Activated CD8-positive, alpha-beta T cell treated with anti-CD3 and anti-CD28 coated beads, Interleukin-2, amount 10 ng/mL, durations not matched to agents 7 days and 5 days (primary cell): ENCODE results near the gene LBX1. TPM values are rescaled to one million over a fixed set of nuclear protein-coding genes. Genes with fewer than 3 reads are reported as not detected.

ENCODE experiments used
- ATAC-seq: fragments of 150-1000 bp; cut with Tn5 transposase; one replicate; pipeline ENCODE4 v1.10.0; 2021; ENCODE audit warnings: moderate library complexity
- CTCF ChIA-PET: fragments of 350-600 bp; sonication (Branson Sonifier 250); formaldehyde crosslinking; loops from one replicate; lab custom pipeline; 2021; ENCODE audit warnings: antibody characterized with exemption; lab: Charles Lee
- POLR2A ChIA-PET: fragments of 350-600 bp; sonication (Branson Sonifier 250); formaldehyde crosslinking; loops from one replicate; lab custom pipeline; 2021; ENCODE audit warnings: antibody characterized with exemption; lab: Charles Lee
- DNase-seq: peaks from one replicate; pipeline ENCODE4 v3.0.0-alpha.2; 2020
- H3K27ac Mint-ChIP-seq: one replicate; pipeline ENCODE4 v1.8.0; 2021; ENCODE audit warnings: mild to moderate bottlenecking, mixed read lengths
- H3K27me3 Mint-ChIP-seq: one replicate; pipeline ENCODE4 v1.8.0; 2021; ENCODE audit warnings: low read depth, mixed read lengths
- H3K36me3 Mint-ChIP-seq: one replicate; pipeline ENCODE4 v1.8.0; 2021; ENCODE audit warnings: low read depth, mixed read lengths
- H3K4me1 Mint-ChIP-seq: one replicate; pipeline ENCODE4 v1.8.0; 2021; ENCODE audit warnings: low read depth, mixed read lengths
- H3K4me3 Mint-ChIP-seq: one replicate; pipeline ENCODE4 v1.8.0; 2021; ENCODE audit warnings: mild to moderate bottlenecking, mixed read lengths
- H3K9me3 Mint-ChIP-seq: one replicate; pipeline ENCODE4 v1.8.0; 2022; ENCODE audit warnings: mixed read lengths; ENCODE audit not compliant: insufficient read depth
- total RNA-seq, 2 experiments: library from RNA; stranded (reverse); gene quantifications; one replicate each; pipeline ENCODE4 v1.2.3, GENCODE V29; 2021

Gene LBX1
- total RNA-seq, 2 experiments from 2014 or later = not detected

- ATAC-seq (no peak), DNase-seq (no peak)
- CTCF ChIA-PET = interaction anchor here (1.1 kb wide), 1 partner anchor 11 kb away, joined by 3 read pairs; no protein-coding TSS in a partner anchor
- H3K4me3 Mint-ChIP-seq = no peak overlapping the region
- no peak overlapping the region for H3K27ac Mint-ChIP-seq
- no peaks in the 10 kb centered on the region for H3K9me3 Mint-ChIP-seq
- no peaks in the 10 kb centered on the region for H3K36me3 Mint-ChIP-seq
- H3K27me3 Mint-ChIP-seq = peaks cover 24% of the 10 kb centered on the region
- POLR2A ChIA-PET = no interaction called here
- H3K4me1 Mint-ChIP-seq = no peaks in the 10 kb centered on the region
These were observed 32.4 kb upstream of the LBX1 start for GRCh38 chr10:101261702-101262101.

DNA sequence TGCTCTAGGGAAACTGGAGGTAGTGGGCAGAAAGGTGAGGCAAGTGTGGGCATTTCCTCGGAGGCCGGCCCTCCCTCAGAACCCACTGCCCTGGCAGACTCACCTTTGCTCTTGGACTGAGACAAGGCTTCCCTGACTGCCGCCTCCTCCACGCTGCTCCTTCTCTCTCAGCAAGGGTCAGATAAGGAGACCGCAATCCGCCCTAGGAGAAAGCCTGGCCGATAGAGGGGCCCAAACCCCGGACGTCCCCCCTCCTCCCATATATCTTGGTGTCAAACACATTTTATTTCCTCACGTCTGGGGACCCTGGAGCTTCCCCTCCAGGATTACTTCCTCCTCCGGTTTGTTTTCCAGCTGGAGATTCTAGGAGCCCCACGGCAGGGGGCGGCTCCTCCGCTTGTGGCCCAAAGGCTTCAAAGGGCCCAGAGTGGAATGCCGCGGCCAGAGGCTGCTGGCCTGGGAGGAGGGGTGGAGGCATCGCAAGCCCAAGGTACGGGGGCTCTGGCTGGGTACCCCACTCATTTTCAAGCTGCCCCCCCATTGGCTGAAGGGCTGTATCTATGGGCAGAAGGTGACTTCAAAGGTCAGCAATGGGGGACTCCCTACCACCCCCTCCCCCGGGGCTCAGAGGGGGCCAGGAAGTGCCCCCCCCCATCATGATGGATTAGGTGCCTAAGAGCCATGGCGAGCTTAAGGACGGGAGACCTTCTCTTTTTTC lies 31.7 kb upstream of the LBX1 start:
- H3K27me3 Mint-ChIP-seq = peaks cover 29% of the 10 kb centered on the region
- CTCF ChIA-PET = interaction anchor here (1.3 kb wide), 1 partner anchor 11 kb away, joined by 4 read pairs; no protein-coding TSS in a partner anchor
- ATAC-seq (no peak), DNase-seq (no peak)
- H3K36me3 Mint-ChIP-seq = no peaks in the 10 kb centered on the region
- no peak overlapping the region for H3K4me3 Mint-ChIP-seq
- POLR2A ChIA-PET = no interaction called here
- no peak overlapping the region for H3K27ac Mint-ChIP-seq
- H3K4me1 Mint-ChIP-seq = no peaks in the 10 kb centered on the region
- H3K9me3 Mint-ChIP-seq = no peaks in the 10 kb centered on the region

- H3K27me3 Mint-ChIP-seq = peaks cover 23% of the 10 kb centered on the region
- DNase-seq (no peak), ATAC-seq (no peak)
- no peaks in the 10 kb centered on the region for H3K4me1 Mint-ChIP-seq
- ChIA-PET CTCF (interaction anchor here (1.4 kb wide), 1 partner anchor 183 kb away, joined by 3 read pairs; no protein-coding TSS in a partner anchor), POLR2A (interaction anchor here (0.6 kb wide), 1 partner anchor 32 kb away, joined by 3 read pairs; no protein-coding TSS in a partner anchor)
- H3K9me3 Mint-ChIP-seq = no peaks in the 10 kb centered on the region
- H3K4me3 Mint-ChIP-seq = no peak overlapping the region
- H3K36me3 Mint-ChIP-seq = no peaks in the 10 kb centered on the region
- no peak overlapping the region for H3K27ac Mint-ChIP-seq
These were observed 29.1 kb upstream of the LBX1 start for GRCh38 chr10:101258179-101258885.

GRCh38 chr10:101257491-101257890 lies 28.2 kb upstream of the LBX1 start:
- ATAC-seq (no peak), DNase-seq (no peak)
- Mint-ChIP-seq H3K27me3 (peaks cover 20% of the 10 kb centered on the region), H3K36me3 (no peaks in the 10 kb centered on the region), H3K4me1 (no peaks in the 10 kb centered on the region), H3K9me3 (no peaks in the 10 kb centered on the region), H3K4me3 (no peak overlapping the region), H3K27ac (no peak overlapping the region)
- ChIA-PET CTCF (interaction anchor here (1.4 kb wide), 1 partner anchor 184 kb away, joined by 3 read pairs; no protein-coding TSS in a partner anchor), POLR2A (interaction anchor here (0.6 kb wide), 1 partner anchor 31 kb away, joined by 3 read pairs; no protein-coding TSS in a partner anchor)

DNA sequence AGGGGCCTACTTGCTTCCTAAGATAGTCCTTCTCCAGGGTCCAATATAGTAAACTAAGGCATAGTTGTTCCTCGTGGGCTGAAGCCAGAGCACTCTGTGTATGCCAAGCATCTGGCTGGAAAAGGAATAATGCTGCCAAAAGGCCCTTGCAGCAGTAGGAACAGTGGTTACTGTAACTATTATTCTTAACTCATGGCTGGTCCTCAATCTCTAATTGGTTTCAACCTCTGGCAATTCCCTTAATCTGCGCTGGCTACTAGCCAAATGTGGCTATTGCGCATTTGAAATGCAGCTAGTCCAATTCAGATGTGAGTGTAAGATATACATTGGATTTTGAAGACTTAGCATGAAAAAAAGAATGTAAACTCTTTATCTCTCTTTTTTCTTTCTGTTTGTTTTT lies 27.8 kb upstream of the LBX1 start:
- DNase-seq (no peak), ATAC-seq (no peak)
- H3K27ac Mint-ChIP-seq = no peak overlapping the region
- H3K27me3 Mint-ChIP-seq = peaks cover 20% of the 10 kb centered on the region
- H3K4me3 Mint-ChIP-seq = no peak overlapping the region
- POLR2A ChIA-PET = no interaction called here
- H3K4me1 Mint-ChIP-seq = no peaks in the 10 kb centered on the region
- H3K9me3 Mint-ChIP-seq = no peaks in the 10 kb centered on the region
- CTCF ChIA-PET = interaction anchor here (0.7 to 1.4 kb wide), 2 partner anchors 17 to 185 kb away, joined by 3 read pairs; no protein-coding TSS in a partner anchor
- H3K36me3 Mint-ChIP-seq = no peaks in the 10 kb centered on the region

DNA sequence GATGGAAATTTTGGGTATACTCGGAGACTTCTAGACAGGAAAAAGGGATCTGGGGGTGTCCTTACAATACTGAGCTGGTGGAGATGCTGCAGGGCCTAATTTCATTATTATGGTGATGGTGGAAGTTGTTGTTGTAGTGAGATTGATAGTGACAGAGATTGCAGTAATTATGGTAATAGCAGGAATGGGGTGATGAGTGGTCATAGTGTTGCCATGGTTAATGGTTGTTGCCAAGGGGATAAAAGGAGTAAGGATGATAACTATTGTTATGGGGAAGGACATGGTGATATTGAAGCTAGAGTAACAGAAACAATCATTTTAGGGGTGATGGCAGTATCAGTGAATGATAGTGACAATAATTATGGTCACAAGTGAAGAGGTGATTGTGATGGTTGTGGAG lies 27.1 kb upstream of the LBX1 start:
- Mint-ChIP-seq H3K27ac (no peak overlapping the region), H3K4me3 (no peak overlapping the region), H3K4me1 (no peaks in the 10 kb centered on the region), H3K36me3 (no peaks in the 10 kb centered on the region), H3K9me3 (no peaks in the 10 kb centered on the region), H3K27me3 (peaks cover 20% of the 10 kb centered on the region)
- ChIA-PET POLR2A (interaction anchor here (0.6 kb wide), 1 partner anchor 14 kb away, joined by 3 read pairs; no protein-coding TSS in a partner anchor), CTCF (interaction anchor here (0.7 kb wide), 1 partner anchor 16 kb away, joined by 3 read pairs; no protein-coding TSS in a partner anchor)
- DNase-seq (no peak), ATAC-seq (no peak)

DNA sequence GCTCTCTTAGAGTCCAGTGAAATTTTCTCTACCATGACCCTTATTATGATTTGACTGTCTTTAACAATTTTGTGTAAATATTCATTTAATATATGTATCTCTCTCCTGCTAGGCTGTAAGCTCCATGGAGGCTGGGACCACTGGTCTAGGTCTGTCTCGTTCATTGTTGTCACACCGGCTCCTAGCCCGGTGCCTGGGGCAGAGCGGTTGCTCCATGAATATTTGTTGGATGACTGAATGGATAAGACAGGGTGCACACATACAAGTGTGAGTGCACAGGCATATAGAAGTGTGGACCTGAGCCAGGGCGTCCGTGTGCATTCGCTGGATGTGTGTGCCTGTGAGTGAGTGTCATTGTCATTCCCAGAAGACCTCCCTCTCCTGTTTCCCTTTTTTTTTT lies 20.9 kb upstream of the LBX1 start:
- DNase-seq = no peak
- Mint-ChIP-seq H3K4me3 (no peak overlapping the region), H3K36me3 (no peaks in the 10 kb centered on the region), H3K27me3 (peaks cover 37% of the 10 kb centered on the region), H3K27ac (no peak overlapping the region), H3K9me3 (no peaks in the 10 kb centered on the region), H3K4me1 (no peaks in the 10 kb centered on the region)
- ChIA-PET POLR2A (no interaction called here), CTCF (no interaction called here)
- ATAC-seq = no peak

- Mint-ChIP-seq H3K27ac (no peak overlapping the region), H3K27me3 (peaks cover 42% of the 10 kb centered on the region), H3K36me3 (no peaks in the 10 kb centered on the region), H3K9me3 (no peaks in the 10 kb centered on the region), H3K4me1 (no peaks in the 10 kb centered on the region), H3K4me3 (no peak overlapping the region)
- ATAC-seq = no peak
- POLR2A ChIA-PET = no interaction called here
- CTCF ChIA-PET = no interaction called here
- DNase-seq = no peak
These were observed 19.9 kb upstream of the LBX1 start for GRCh38 chr10:101249171-101249581.

- no peak for DNase-seq
- peaks cover 45% of the 10 kb centered on the region for H3K27me3 Mint-ChIP-seq
- H3K9me3 Mint-ChIP-seq = no peaks in the 10 kb centered on the region
- no peak for ATAC-seq
- H3K27ac Mint-ChIP-seq = no peak overlapping the region
- H3K4me3 Mint-ChIP-seq = no peak overlapping the region
- H3K36me3 Mint-ChIP-seq = no peaks in the 10 kb centered on the region
- CTCF ChIA-PET = no interaction called here
- H3K4me1 Mint-ChIP-seq = no peaks in the 10 kb centered on the region
- POLR2A ChIA-PET = no interaction called here
These were observed 17.4 kb upstream of the LBX1 start for GRCh38 chr10:101246639-101247038.

- ChIA-PET CTCF (no interaction called here), POLR2A (no interaction called here)
These were observed 15.2 kb upstream of the LBX1 start for GRCh38 chr10:101244321-101245050.

DNA sequence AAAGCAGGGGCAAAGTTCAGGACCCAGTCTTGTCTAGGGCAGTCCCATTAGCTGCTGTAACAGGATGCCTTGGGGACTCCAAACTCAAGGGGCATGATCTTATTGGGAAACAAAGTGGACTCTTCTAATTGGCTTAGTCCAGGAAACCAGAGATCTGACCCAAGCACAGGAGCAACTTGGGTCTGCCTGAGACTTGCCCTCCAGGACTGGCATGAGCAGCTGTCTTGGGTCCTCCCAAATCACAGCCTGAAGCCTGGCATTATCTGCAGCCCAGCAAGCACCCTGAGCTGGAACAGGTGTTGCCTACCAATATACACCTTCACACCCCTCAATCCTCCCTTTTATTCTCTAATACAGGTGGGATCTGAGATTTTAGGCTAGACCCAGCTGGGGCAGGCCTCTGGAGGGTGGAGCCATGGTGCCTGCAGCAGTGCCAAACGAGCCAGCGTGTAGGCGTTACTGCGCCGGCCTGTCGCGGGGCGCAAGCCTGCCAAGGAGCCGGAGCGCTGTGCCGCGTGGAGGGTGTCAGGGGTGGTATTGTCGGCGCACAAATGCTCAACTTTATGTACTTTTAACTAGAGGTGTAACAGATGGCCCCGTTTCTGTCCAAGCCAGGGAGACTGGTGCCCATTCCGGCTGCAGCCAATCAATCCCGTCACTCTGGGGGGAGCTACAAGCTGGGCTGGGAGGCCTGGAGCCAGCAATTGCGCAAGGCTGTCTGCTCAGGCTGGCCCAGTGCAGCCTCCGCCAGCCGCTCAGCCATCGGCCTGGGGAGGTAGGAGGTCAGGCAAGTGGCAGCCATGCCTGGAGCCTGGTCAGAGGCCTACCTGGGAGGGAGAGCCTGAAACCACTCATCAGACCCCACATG lies 12.8 kb upstream of the LBX1 start:
- Mint-ChIP-seq H3K27ac (no peak overlapping the region), H3K4me3 (no peak overlapping the region), H3K36me3 (no peaks in the 10 kb centered on the region), H3K27me3 (peaks cover 61% of the 10 kb centered on the region), H3K4me1 (peaks cover 4% of the 10 kb centered on the region), H3K9me3 (no peaks in the 10 kb centered on the region)
- ChIA-PET POLR2A (no interaction called here), CTCF (interaction anchor here (4.5 kb wide), 1 partner anchor 27 kb away, joined by 40 read pairs; no protein-coding TSS in a partner anchor)
- DNase-seq = no peak
- ATAC-seq = no peak

More at GRCh38 chr10:101244321-101245050, 15.2 kb upstream of the LBX1 start:
- DNase-seq (no peak), ATAC-seq (no peak)
- Mint-ChIP-seq H3K27me3 (peaks cover 54% of the 10 kb centered on the region), H3K4me3 (no peak overlapping the region), H3K9me3 (no peaks in the 10 kb centered on the region), H3K4me1 (no peaks in the 10 kb centered on the region), H3K36me3 (no peaks in the 10 kb centered on the region), H3K27ac (no peak overlapping the region)
